PFSK-1 (cell line): ENCODE data around the gene HYI. TPM values are rescaled to one million over a fixed set of nuclear protein-coding genes. Genes with fewer than 3 reads are reported as not detected.

ENCODE experiments used
- FOXP2 ChIP-seq: optimal IDR thresholded peaks from 2 replicates; pipeline ENCODE3; 2011; ENCODE audit warnings: borderline replicate concordance, control low read depth, inconsistent platforms; ENCODE audit not compliant: insufficient read depth; ENCODE audit errors: extremely low read length, extremely low read depth
- POLR2AphosphoS5 ChIP-seq: IDR thresholded peaks from 2 replicates; pipeline ENCODE4 v1.6.1; 2012; ENCODE audit warnings: low read depth, mild to moderate bottlenecking, control low read depth, low read length, moderate library complexity
- SIN3A ChIP-seq: IDR thresholded peaks from 2 replicates; pipeline ENCODE4 v1.6.1; 2012; ENCODE audit warnings: mild to moderate bottlenecking, low read length, moderate library complexity, borderline replicate concordance; ENCODE audit not compliant: insufficient read depth
- TAF1 ChIP-seq: IDR thresholded peaks from 2 replicates; pipeline ENCODE4 v1.6.1; 2012; ENCODE audit warnings: low read length, control low read depth, borderline replicate concordance; ENCODE audit not compliant: insufficient read depth
- polyA plus RNA-seq: library from polyadenylated mRNA; unstranded; fragments of >200 nt; gene quantifications from one replicate; pipeline ENCODE4 v1.2.1, GENCODE V29; 2012; ENCODE audit warnings: low read depth, missing spikeins; ENCODE audit not compliant: insufficient read length
- TF ChIP-seq, protein P1 (sequence below), 2 experiments: IDR thresholded peaks; 2 replicates each; pipeline versions ENCODE4 v1.6.1 to v1.8.0; 2011 to 2012; ENCODE audit warnings: low read depth in 2 of 2, low read length in 2 of 2, control low read depth in 1 of 2, inconsistent platforms in 1 of 2, mild to moderate bottlenecking in 1 of 2, moderate library complexity in 1 of 2; ENCODE audit not compliant: insufficient read depth in 1 of 2

Gene HYI, protein sequence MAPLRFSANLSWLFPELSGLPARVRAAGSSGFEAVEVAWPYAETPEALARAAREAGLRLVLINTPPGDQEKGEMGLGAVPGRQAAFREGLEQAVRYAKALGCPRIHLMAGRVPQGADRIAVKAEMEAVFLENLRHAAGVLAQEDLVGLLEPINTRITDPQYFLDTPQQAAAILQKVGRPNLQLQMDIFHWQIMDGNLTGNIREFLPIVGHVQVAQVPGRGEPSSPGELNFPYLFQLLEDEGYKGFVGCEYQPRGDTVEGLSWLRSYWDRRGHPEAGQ
- 26.6 TPM for polyA plus RNA-seq

DNA sequence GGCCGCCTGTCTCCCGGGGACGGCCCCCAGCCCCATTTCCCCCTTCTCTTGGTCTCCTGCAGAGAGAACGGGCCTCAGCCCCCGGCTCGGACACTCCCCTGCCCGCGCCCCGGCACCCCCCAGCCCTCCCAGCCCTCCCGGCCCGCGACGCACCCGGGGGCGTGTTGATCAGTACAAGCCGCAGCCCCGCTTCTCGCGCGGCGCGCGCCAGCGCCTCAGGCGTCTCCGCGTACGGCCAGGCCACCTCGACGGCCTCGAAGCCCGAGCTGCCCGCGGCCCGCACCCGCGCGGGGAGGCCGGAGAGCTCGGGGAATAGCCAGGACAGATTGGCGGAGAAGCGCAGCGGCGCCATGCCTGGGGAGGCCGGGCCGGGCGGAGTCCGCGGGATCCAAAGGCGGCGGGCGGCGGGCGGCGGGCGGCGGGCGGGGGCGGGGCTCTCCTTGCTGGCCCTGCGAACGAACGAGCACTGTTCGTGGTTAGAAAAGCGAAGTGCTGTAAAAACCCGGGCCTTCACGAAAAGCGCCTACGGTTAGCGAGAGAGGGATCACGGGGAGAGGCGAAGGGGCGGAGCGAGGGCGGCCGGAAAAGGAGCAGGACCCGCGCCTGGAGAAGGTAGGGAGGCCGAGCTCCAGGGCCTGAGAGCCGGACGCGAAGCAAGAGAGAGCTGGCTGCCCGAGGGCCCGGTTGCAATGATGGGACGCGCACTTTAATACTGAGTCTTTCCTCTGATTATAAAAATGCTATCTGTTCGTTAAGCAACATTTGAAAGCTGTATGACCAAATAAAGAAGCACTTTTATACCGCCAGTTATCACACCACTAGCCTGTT lies at the start of gene HYI:
Gene HYI (minus strand): TSS at position 490 of the 828 bp plus-strand sequence. CDS start 138 bp downstream, at position 352.
- TF ChIP-seq POLR2AphosphoS5 (peak; percentile 39; the same call in 1 of the 2 replicates), TAF1 (no peak)

DNA sequence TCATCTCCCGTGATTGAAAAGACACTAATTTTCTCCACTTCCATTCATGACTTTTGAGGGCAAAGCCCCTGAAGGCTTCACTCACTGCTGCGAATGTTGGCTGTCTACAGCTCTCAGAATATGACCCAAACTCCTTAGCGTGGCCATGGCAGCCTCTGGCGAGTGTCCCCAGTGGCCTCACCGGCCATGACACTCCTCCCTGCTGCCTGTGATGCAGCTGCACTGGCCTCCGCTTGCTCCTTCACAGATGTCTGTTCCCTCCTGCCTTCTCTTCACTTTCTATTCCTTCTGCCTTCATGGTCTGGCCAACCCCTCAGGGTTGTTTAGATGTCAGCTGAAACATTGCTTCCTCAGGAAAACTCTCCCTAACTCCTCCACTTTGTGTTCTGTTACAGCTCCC lies 46.2 kb upstream of the HYI start:
- no peak for TF ChIP-seq SIN3A
- no peak for TF ChIP-seq TAF1
- no peak for TF ChIP-seq POLR2AphosphoS5
- TF ChIP-seq FOXP2, result no peak
- TF ChIP-seq, protein P1, sequence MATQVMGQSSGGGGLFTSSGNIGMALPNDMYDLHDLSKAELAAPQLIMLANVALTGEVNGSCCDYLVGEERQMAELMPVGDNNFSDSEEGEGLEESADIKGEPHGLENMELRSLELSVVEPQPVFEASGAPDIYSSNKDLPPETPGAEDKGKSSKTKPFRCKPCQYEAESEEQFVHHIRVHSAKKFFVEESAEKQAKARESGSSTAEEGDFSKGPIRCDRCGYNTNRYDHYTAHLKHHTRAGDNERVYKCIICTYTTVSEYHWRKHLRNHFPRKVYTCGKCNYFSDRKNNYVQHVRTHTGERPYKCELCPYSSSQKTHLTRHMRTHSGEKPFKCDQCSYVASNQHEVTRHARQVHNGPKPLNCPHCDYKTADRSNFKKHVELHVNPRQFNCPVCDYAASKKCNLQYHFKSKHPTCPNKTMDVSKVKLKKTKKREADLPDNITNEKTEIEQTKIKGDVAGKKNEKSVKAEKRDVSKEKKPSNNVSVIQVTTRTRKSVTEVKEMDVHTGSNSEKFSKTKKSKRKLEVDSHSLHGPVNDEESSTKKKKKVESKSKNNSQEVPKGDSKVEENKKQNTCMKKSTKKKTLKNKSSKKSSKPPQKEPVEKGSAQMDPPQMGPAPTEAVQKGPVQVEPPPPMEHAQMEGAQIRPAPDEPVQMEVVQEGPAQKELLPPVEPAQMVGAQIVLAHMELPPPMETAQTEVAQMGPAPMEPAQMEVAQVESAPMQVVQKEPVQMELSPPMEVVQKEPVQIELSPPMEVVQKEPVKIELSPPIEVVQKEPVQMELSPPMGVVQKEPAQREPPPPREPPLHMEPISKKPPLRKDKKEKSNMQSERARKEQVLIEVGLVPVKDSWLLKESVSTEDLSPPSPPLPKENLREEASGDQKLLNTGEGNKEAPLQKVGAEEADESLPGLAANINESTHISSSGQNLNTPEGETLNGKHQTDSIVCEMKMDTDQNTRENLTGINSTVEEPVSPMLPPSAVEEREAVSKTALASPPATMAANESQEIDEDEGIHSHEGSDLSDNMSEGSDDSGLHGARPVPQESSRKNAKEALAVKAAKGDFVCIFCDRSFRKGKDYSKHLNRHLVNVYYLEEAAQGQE (IDR thresholded peaks at IDR 0.05; ENCODE audit: insufficient read depth in 1 of 2, low read depth in 2 of 2, low read length in 2 of 2), result no peak

DNA sequence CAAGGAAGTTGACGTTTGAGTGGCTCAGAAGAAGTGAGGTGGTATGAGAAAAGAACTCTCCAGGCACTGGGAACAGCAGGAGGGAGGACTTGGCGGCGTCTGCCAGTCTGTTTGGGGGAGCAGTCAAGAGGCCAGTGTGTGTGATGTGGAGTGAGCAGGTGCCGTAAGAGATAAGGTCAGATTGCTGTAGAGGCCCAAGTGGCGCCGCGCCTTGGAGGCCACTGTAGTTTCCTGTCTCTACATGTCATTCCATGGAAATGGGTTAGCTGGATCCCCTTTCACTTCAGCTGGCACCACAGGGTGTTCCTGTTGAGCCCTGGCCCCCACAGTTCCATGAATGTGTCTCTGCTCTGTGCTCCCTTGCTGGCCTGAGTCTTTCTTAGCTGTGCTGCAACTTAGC lies 41.5 kb upstream of the HYI start:
- TF ChIP-seq POLR2AphosphoS5 (no peak), TAF1 (no peak), SIN3A (no peak), FOXP2 (no peak)
- TF ChIP-seq, protein P1 (IDR thresholded peaks at IDR 0.05; ENCODE audit: insufficient read depth in 1 of 2, low read depth in 2 of 2, low read length in 2 of 2), result no peak

DNA sequence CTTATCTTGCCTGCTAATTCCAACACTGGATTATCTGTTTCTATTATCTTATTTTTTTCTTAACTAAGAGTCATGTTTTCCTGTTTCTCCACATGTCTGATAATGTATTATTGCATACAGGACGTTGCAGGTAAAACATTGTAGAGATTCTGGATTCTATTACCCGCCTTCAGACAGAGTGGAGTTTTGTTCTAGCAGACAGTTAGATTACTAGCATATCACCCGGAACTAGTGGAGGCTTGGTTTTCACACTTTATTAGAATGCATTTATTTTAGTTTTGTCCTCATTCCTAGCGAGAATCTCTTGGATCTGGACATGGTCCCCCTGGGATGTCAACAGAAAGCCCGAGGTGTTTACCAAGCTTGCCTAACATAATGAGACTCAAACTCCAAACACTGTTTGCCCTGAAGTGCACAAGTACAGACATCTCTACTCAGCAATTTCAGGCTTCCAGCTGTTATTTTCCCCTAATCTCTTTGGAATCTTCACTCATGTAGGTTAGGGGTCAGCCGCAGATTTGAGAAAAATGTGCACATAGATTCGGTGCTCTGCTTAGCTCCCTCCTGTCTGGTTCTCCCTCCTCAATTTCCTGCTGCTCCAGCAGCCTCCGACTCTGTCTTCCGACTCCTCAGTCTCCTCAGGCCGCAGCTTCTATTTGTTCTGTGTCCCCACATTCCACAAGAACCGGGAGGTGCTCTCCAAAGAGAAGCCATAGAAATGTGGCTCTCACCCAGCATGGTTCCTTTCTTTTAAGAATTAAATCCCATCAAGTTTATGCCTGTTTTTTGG lies 40.1 kb upstream of the HYI start:
- TF ChIP-seq FOXP2, result no peak
- no peak for TF ChIP-seq TAF1
- no peak for TF ChIP-seq POLR2AphosphoS5
- TF ChIP-seq, protein P1 (IDR thresholded peaks at IDR 0.05; ENCODE audit: insufficient read depth in 1 of 2, low read depth in 2 of 2, low read length in 2 of 2), result no peak
- no peak for TF ChIP-seq SIN3A

DNA sequence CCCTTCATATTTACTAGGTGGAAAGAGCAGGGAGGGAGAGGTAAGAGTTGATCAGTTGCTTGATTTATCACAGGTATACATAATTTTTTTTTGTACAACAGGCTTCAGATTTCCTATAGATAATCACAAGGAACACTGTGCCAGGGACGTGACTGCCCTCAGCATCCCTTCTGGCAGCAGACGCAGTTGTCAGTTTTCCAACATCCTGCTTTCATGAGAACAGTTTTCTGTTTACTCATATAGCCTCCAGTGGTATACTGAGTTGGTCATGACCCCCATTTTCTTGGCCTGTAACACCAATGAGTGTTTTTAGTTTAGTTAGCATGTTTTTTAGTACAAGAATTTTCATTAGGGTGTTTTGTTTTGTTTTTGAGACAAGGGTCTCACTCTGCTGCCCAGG lies 39.1 kb upstream of the HYI start:
- no peak for TF ChIP-seq SIN3A
- no peak for TF ChIP-seq FOXP2
- TF ChIP-seq TAF1, result no peak
- TF ChIP-seq POLR2AphosphoS5, result no peak
- TF ChIP-seq, protein P1 (IDR thresholded peaks at IDR 0.05; ENCODE audit: insufficient read depth in 1 of 2, low read depth in 2 of 2, low read length in 2 of 2), result no peak
